Measurements from ENCODE around the gene ACVR2B.

GRCh38 chr3:38534604-38535003 is 80.9 kb downstream of the ACVR2B start:
- TF ChIP-seq CTCF (IDR thresholded peaks at IDR 0.05; ENCODE audit: poor library complexity) (no peak), EZH2phosphoT487 (IDR thresholded peaks at IDR 0.05; ENCODE audit: low read depth, severe bottlenecking, unreplicated experiment) (no peak), EZH2 (IDR thresholded peaks at IDR 0.05; ENCODE audit: borderline replicate concordance) (no peak)

Data from hepatocyte (in vitro differentiated cells).